SK-N-SH (cell line): ENCODE results near the gene CXXC4. TPM values are rescaled to one million over a fixed set of nuclear protein-coding genes. Genes with fewer than 3 reads are reported as not detected.

Experiments
- CTCF ChIA-PET: fragments of 300-600, 350-600 bp; formaldehyde crosslinking; extraction: SDS; loops from one replicate; lab custom pipeline; 2021; lab: Yijun Ruan, JAX
- POLR2A ChIA-PET: fragments of 350-600 bp; sonication (Branson Sonifier 250); formaldehyde crosslinking; extraction: SDS; loops from one replicate; lab custom pipeline; 2020; ENCODE audit warnings: antibody characterized with exemption, inconsistent platforms; lab: Yijun Ruan, JAX
- DNase-seq: peaks from one replicate; pipeline ENCODE4 v3.0.0; 2012
- H2AFZ ChIP-seq: fragments of 200-600 bp; sonication (generic); 2 replicates; pipeline ENCODE4 v1.8.1; 2016; ENCODE audit warnings: antibody characterized with exemption, mild to moderate bottlenecking, low read depth
- H3F3A ChIP-seq: fragments of 200-600 bp; sonication (generic); replicated peaks from 2 replicates; pipeline ENCODE3; 2016; ENCODE audit warnings: antibody characterized with exemption, mild to moderate bottlenecking; ENCODE audit not compliant: insufficient read depth
- H3K27ac ChIP-seq, 2 experiments: fragments of 200-500 bp in 1 of 2; fragments of 200-600 bp in 1 of 2; sonication (Bioruptor generic) in 1 of 2; sonication (generic), shearing (Covaris generic) in 1 of 2; 2 replicates each; pipeline versions ENCODE4 v1.5.1 to v1.6.1; 2014 to 2016; ENCODE audit warnings: low read depth in 2 of 2, inconsistent platforms in 1 of 2, low read length in 1 of 2, mild to moderate bottlenecking in 1 of 2, mixed read lengths in 1 of 2
- H3K27me3 ChIP-seq: fragments of 200-600 bp; sonication (generic), shearing (Covaris generic); 2 replicates; pipeline ENCODE4 v1.6.1; 2016; ENCODE audit warnings: mixed run types; ENCODE audit not compliant: insufficient read depth
- H3K36me3 ChIP-seq, 2 experiments: fragments of 200-500 bp in 1 of 2; fragments of 200-600 bp in 1 of 2; sonication (Bioruptor generic) in 1 of 2; sonication (generic) in 1 of 2; replicated peaks in 1 of 2; 2 replicates each; pipeline versions ENCODE3 to v1.5.1; 2014 to 2016; ENCODE audit warnings: low read length in 1 of 2, mild to moderate bottlenecking in 1 of 2; ENCODE audit not compliant: insufficient read depth in 2 of 2, control insufficient read depth in 1 of 2
- H3K4me1 ChIP-seq, 2 experiments: fragments of 200-500 bp in 1 of 2; fragments of 200-600 bp in 1 of 2; sonication (Bioruptor generic) in 1 of 2; sonication (generic), shearing (Covaris generic) in 1 of 2; 2 replicates each; pipeline versions ENCODE4 v1.5.1 to v1.6.1; 2014 to 2016; ENCODE audit warnings: low read depth in 1 of 2, low read length in 1 of 2, mixed run types in 1 of 2; ENCODE audit not compliant: insufficient read depth in 2 of 2, control insufficient read depth in 1 of 2
- H3K4me2 ChIP-seq: fragments of 200-600 bp; sonication (generic), shearing (Covaris generic); 2 replicates; pipeline ENCODE4 v1.6.1; 2017; ENCODE audit warnings: mixed run types
- H3K4me3 ChIP-seq, 2 experiments: fragments of 200-500 bp in 1 of 2; fragments of 200-600 bp in 1 of 2; sonication (Bioruptor generic) in 1 of 2; sonication (generic), shearing (Covaris generic) in 1 of 2; 2 replicates each; pipeline versions ENCODE4 v1.5.1 to v1.8.1; 2014 to 2016; ENCODE audit warnings: low read depth in 2 of 2, inconsistent platforms in 1 of 2, low read length in 1 of 2, mild to moderate bottlenecking in 1 of 2, mixed read lengths in 1 of 2, moderate library complexity in 1 of 2
- H3K79me2 ChIP-seq: fragments of 200-600 bp; sonication (generic); 2 replicates; pipeline ENCODE4 v1.8.1; 2017; ENCODE audit warnings: mild to moderate bottlenecking; ENCODE audit not compliant: insufficient read depth
- H3K9ac ChIP-seq: fragments of 200-600 bp; sonication (generic); 2 replicates; pipeline ENCODE4 v1.6.1; 2017; ENCODE audit warnings: mixed run types
- H3K9me2 ChIP-seq: fragments of 200-600 bp; sonication (generic); 2 replicates; pipeline ENCODE4 v1.6.1; 2017; ENCODE audit warnings: mixed run types
- H3K9me3 ChIP-seq: fragments of 200-600 bp; sonication (generic); 2 replicates; pipeline ENCODE4 v1.6.1; 2017; ENCODE audit warnings: mixed run types, mild to moderate bottlenecking, moderate library complexity
- H4K20me1 ChIP-seq: fragments of 200-600 bp; sonication (generic); 2 replicates; pipeline ENCODE4 v1.6.1; 2017; ENCODE audit warnings: mild to moderate bottlenecking, mixed run types; ENCODE audit not compliant: insufficient read depth
- ELF1 ChIP-seq: IDR thresholded peaks from 2 replicates; pipeline ENCODE4 v1.4.0; 2012
- EP300 ChIP-seq, 2 experiments: IDR thresholded peaks; 2 replicates each; pipeline versions ENCODE4 v1.4.0 to v1.6.1; 2012; ENCODE audit warnings: borderline replicate concordance in 1 of 2, low read depth in 1 of 2, low read length in 1 of 2
- FOXM1 ChIP-seq: IDR thresholded peaks from 2 replicates; pipeline ENCODE4 v1.4.0; 2012; ENCODE audit warnings: low read depth, mild to moderate bottlenecking
- GABPA ChIP-seq: IDR thresholded peaks from 2 replicates; pipeline ENCODE4 v1.4.0; 2012; ENCODE audit warnings: low read depth, mild to moderate bottlenecking
- JUND ChIP-seq: IDR thresholded peaks from 2 replicates; pipeline ENCODE4 v1.4.0; 2012
- POLR2AphosphoS5 ChIP-seq: IDR thresholded peaks from 2 replicates; pipeline ENCODE4 v1.6.1; 2012; ENCODE audit warnings: low read depth, low read length
- RAD21 ChIP-seq: IDR thresholded peaks from 2 replicates; pipeline ENCODE4 v1.6.1; 2012; ENCODE audit warnings: mild to moderate bottlenecking, low read length
- SIN3A ChIP-seq: IDR thresholded peaks from 2 replicates; pipeline ENCODE4 v1.6.1; 2012; ENCODE audit warnings: low read depth, mild to moderate bottlenecking, low read length, moderate library complexity, borderline replicate concordance
- TAF1 ChIP-seq: IDR thresholded peaks from 2 replicates; pipeline ENCODE4 v1.6.1; 2012; ENCODE audit warnings: low read depth, mild to moderate bottlenecking, low read length, moderate library complexity, borderline replicate concordance
- WGBS: methylation state at CpG from one replicate; pipeline ENCODE4 v1.1.6; 2017; ENCODE audit warnings: low lambda C conversion rate; 5-methylcytosine and 5-hydroxymethylcytosine counted together
- polyA plus RNA-seq, 3 experiments: library from polyadenylated mRNA; depleted of rRNA; stranded (reverse); fragments of >200 nt; gene quantifications; 2 replicates each; pipeline ENCODE4 v1.2.3, GENCODE V29; 2012
- TF ChIP-seq, protein P1 (sequence below): IDR thresholded peaks from 2 replicates; pipeline ENCODE4 v1.4.0; 2012; ENCODE audit warnings: low read depth, borderline replicate concordance
- TF ChIP-seq, protein P2 (sequence below): fragments of 150-350 bp; IDR thresholded peaks from 2 replicates; pipeline ENCODE4 v1.6.1; 2016; ENCODE audit warnings: mild to moderate bottlenecking, low read depth, low read length
- TF ChIP-seq, protein P3 (sequence below): fragments of 200-600 bp; sonication (generic); IDR thresholded peaks from 2 replicates; pipeline ENCODE4 v1.6.1; 2017; ENCODE audit warnings: antibody characterized with exemption, mild to moderate bottlenecking, moderate library complexity

Gene CXXC4
- polyA plus RNA-seq, 1 of the 3 experiments (the other 2 are of a cell fraction) = 0.02 TPM

DNA sequence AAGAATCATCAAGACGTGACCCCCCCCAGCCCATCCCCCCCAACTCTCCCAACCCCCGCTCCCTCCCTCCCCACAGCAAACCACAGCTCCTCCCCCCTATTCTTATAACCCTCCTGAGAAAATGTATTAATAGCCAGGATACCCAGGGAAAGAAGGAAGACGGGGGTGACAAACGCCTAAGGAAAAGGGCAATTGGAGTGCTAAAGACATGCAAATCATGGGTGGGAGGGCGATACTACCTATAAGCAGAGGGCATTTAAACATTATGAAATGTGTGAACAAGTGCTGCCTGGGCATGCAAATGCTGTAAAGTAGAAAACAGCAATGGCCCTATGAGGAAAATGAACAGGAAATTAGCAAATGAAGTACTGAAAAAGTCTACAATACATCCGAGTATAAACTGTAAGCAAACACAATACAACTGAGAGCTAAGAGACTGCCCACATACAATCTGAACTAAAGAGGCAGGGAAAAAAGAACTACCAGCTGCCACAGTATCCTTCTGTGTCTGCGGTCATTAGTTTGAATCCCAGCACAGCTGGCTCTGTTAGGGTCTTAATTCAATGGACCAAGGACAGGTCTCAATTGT lies 2.4 kb downstream of the CXXC4 start:
- DNase-seq = peak; percentile 43
- Histone ChIP-seq H3K36me3 (no peaks in the 10 kb centered on the region), H2AFZ (no peak overlapping the region), H4K20me1 (no peaks in the 10 kb centered on the region), H3K4me2 (no peak overlapping the region), H3K9me3 (no peaks in the 10 kb centered on the region), H3K4me3 (peak overlapping the region in 1 of 2 experiments; percentile 58; a peak in 2 of 4 replicates), H3K4me1 (peaks cover 0 to 11% of the 10 kb centered on the region in 2 experiments; a peak in 2 of 4 replicates), H3K27me3 (peaks cover 17% of the 10 kb centered on the region; the same call in 1 of the 2 replicates), H3K9ac (no peak overlapping the region), H3F3A (no peaks in the 10 kb centered on the region), H3K27ac (peak overlapping the region in 1 of 2 experiments; percentile 62; a peak in 2 of 4 replicates), H3K9me2 (no peaks in the 10 kb centered on the region), H3K79me2 (no peaks in the 10 kb centered on the region)
- ChIA-PET CTCF (no interaction called here), POLR2A (no interaction called here)
- WGBS = 3% methylated on average over 6 of the region's 7 CpGs
- TF ChIP-seq GABPA (no peak), ELF1 (no peak), TAF1 (no peak), RAD21 (no peak)
- TF ChIP-seq, protein P1, sequence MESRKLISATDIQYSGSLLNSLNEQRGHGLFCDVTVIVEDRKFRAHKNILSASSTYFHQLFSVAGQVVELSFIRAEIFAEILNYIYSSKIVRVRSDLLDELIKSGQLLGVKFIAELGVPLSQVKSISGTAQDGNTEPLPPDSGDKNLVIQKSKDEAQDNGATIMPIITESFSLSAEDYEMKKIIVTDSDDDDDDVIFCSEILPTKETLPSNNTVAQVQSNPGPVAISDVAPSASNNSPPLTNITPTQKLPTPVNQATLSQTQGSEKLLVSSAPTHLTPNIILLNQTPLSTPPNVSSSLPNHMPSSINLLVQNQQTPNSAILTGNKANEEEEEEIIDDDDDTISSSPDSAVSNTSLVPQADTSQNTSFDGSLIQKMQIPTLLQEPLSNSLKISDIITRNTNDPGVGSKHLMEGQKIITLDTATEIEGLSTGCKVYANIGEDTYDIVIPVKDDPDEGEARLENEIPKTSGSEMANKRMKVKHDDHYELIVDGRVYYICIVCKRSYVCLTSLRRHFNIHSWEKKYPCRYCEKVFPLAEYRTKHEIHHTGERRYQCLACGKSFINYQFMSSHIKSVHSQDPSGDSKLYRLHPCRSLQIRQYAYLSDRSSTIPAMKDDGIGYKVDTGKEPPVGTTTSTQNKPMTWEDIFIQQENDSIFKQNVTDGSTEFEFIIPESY = no peak

DNA sequence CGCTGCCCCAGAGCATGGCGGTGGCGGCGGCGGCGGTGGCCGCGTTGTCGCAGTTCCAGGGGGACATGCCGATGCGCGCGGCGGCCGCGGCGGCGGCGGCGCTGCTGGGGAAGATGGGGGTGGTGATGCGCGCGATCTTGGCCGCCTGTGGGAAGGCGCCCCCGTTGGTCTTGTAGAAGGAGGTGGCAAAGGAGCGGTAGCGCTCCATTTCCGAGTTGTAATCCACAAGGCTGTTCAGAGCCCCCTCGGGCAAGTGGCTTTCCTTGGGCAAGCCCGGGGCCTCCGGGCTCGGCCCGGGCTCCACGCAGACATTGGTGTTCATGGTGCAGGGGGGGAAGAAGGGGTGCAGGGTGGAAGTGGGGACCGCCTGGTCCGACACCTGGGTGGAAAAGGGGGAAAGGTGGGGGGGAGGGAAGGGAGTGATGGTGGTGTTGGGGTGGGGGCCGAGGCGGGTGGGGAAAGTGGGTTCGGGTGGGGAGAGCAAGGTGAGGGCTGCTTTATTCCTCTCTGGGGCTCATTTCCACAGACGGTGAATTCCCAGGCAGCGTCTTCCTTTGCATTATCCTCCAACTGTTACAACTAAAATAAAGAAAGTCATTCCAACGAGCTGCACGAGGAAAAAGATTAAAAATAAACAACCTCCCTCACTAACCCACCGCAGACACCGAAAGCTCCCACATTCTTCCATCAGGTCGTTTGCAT lies 3.1 kb downstream of the CXXC4 start:
- Histone ChIP-seq H3K4me2 (peak overlapping the region; percentile 78; the same call in 1 of the 2 replicates), H3K36me3 (no peaks in the 10 kb centered on the region), H4K20me1 (no peaks in the 10 kb centered on the region), H3K4me1 (peaks cover 0 to 14% of the 10 kb centered on the region in 2 experiments; a peak in 2 of 4 replicates), H3K27ac (peak overlapping the region in 1 of 2 experiments; percentile 62; a peak in 2 of 4 replicates), H3K27me3 (peaks cover 17% of the 10 kb centered on the region; the same call in 1 of the 2 replicates), H2AFZ (0 out of 2 replicates have a peak overlapping the region, but pooled peaks have one; percentile 61), H3K9me3 (no peaks in the 10 kb centered on the region), H3K9me2 (no peaks in the 10 kb centered on the region), H3K4me3 (peak overlapping the region; percentile 58 to 61), H3F3A (no peaks in the 10 kb centered on the region), H3K79me2 (no peaks in the 10 kb centered on the region), H3K9ac (no peak overlapping the region)
- 3% methylated on average over 24 of the region's 47 CpGs for WGBS
- TF ChIP-seq JUND = no peak
- TF ChIP-seq, protein P2, sequence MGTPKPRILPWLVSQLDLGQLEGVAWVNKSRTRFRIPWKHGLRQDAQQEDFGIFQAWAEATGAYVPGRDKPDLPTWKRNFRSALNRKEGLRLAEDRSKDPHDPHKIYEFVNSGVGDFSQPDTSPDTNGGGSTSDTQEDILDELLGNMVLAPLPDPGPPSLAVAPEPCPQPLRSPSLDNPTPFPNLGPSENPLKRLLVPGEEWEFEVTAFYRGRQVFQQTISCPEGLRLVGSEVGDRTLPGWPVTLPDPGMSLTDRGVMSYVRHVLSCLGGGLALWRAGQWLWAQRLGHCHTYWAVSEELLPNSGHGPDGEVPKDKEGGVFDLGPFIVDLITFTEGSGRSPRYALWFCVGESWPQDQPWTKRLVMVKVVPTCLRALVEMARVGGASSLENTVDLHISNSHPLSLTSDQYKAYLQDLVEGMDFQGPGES = no peak
- no peak for TF ChIP-seq SIN3A
- TF ChIP-seq, protein P1 = no peak
- TF ChIP-seq EP300 (IDR thresholded peaks at IDR 0.05; ENCODE audit: borderline replicate concordance in 1 of 2, low read depth in 1 of 2, low read length in 1 of 2) = no peak
- TF ChIP-seq, protein P3, sequence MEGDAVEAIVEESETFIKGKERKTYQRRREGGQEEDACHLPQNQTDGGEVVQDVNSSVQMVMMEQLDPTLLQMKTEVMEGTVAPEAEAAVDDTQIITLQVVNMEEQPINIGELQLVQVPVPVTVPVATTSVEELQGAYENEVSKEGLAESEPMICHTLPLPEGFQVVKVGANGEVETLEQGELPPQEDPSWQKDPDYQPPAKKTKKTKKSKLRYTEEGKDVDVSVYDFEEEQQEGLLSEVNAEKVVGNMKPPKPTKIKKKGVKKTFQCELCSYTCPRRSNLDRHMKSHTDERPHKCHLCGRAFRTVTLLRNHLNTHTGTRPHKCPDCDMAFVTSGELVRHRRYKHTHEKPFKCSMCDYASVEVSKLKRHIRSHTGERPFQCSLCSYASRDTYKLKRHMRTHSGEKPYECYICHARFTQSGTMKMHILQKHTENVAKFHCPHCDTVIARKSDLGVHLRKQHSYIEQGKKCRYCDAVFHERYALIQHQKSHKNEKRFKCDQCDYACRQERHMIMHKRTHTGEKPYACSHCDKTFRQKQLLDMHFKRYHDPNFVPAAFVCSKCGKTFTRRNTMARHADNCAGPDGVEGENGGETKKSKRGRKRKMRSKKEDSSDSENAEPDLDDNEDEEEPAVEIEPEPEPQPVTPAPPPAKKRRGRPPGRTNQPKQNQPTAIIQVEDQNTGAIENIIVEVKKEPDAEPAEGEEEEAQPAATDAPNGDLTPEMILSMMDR = no peak
- no peak for TF ChIP-seq FOXM1
- TF ChIP-seq POLR2AphosphoS5 = no peak
- POLR2A ChIA-PET = no interaction called here
- peak; percentile 75 for DNase-seq
- CTCF ChIA-PET = interaction anchor here (0.7 kb wide), 1 partner anchor 52 kb away, joined by 3 read pairs; no protein-coding TSS in a partner anchor
